Measurements from ENCODE around the gene AP4S1. TPM values are rescaled to one million over a fixed set of nuclear protein-coding genes. Genes with fewer than 3 reads are reported as not detected.

Gene AP4S1
- total and polyA plus RNA-seq, 7 donors: 4.2 to 13.9 (median 6.0) TPM

- no peak for TF ChIP-seq CTCF (IDR thresholded peaks at IDR 0.05)
- intact Hi-C loops (cut with DNase I): loop anchor here (5.0 to 10.0 kb wide), 3 partner anchors 42 to 63 kb away; no protein-coding TSS in a partner anchor
- Histone ChIP-seq H3K9me3 (no peaks in the 10 kb centered on the region), H3K27me3 (ENCODE audit: insufficient read depth in 3 of 3, low read length in 2 of 3) (no peaks in the 10 kb centered on the region), H3K27ac (peak overlapping the region; percentile 100), H3K4me3 (peak overlapping the region; percentile 98), H3K4me1 (peaks cover 29% of the 10 kb centered on the region), H3K36me3 (ENCODE audit: insufficient read depth in 1 of 2, low read depth in 1 of 2) (peaks cover 0 to 33% of the 10 kb centered on the region in 2 donors)
- DNase-seq (no peak), ATAC-seq (peak in 2 of 4 donors; percentile 10 to 38)
- WGBS, 3 donors: 2 to 3% (median 2%) methylated on average over 11 of the region's 11 CpGs
These were observed 677 bp upstream of the AP4S1 start for GRCh38 chr14:31024577-31025366.

- Histone ChIP-seq H3K4me3 (peak within 1 kb of the TSS; percentile 98), H3K36me3 (ENCODE audit: insufficient read depth in 1 of 2, low read depth in 1 of 2) (peaks cover 0 to 20% of the 10 kb centered on the region in 2 donors), H3K27me3 (ENCODE audit: insufficient read depth in 3 of 3, low read length in 2 of 3) (no peaks in the 10 kb centered on the region), H3K27ac (peak within 1 kb of the TSS; percentile 100), H3K9me3 (no peaks in the 10 kb centered on the region), H3K4me1 (peaks cover 29% of the 10 kb centered on the region)
- DNase-seq (no peak), ATAC-seq (no peak)
- intact Hi-C loops (cut with DNase I): loop anchor here (2.0 to 10.0 kb wide), 4 partner anchors 33 to 61 kb away; no protein-coding TSS in a partner anchor
- WGBS, 3 donors: 0 to 1% (median 1%) methylated on average over 7 to 31 of the region's 31 CpGs
- no peak for TF ChIP-seq CTCF (IDR thresholded peaks at IDR 0.05)
These were observed 614 bp downstream of the AP4S1 start, which contains the start of gene STRN3 for GRCh38 chr14:31026077-31026449. Gene STRN3 (minus strand): TSS chr14:31026379. CDS start chr14:31026185, 194 bp downstream.

DNA sequence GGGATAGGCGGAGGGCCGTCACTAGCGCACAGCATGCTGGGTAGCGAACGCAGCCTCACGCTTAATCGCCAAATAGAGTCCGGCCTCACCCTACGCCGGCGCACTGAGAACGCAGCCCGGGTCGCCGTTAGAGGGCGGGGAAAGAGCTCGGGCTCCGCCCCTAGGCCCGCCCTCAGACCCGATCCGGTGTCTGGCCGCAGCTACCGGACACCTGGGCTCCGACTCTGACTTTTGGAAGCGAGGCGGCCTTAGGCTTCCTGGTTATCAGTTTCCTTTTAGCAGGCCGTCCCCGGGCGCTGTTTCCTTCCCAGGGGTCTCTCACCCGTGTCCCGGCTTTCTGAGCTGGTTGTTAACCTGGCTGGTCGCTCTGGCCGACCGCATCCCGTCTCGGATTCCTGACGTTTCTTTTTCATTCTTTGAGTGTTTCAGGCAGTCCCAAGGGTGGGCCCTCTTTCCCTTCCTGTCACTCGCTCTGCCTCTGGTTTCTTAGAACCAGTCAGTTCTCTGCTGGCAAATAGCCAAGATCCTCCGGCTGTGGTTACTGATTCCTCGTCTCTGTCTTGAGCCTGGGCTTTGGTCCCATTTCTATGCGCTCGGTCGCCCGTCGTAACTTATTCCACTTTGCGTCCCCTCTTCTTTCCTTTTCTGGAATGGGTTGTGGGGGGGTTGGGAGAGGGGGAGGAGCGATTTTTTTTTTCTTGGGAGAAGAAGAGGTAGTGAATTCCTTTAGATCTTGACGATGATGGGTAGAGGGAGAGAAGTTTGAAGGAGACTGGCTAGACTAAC, 1.2 kb downstream of the AP4S1 start:
- 0 to 1% (median 0%) methylated on average over 48 of the region's 48 CpGs for WGBS, 3 donors
- intact Hi-C loops (cut with DNase I): loop anchor here (2.0 to 10.0 kb wide), 4 partner anchors 32 to 61 kb away; no protein-coding TSS in a partner anchor
- peaks cover 25% of the 10 kb centered on the region for H3K4me1 ChIP-seq
- DNase-seq (peak; percentile 96 to 98), ATAC-seq (peak; percentile 93 to 98 (median 96))
- H3K27ac ChIP-seq: peak overlapping the region; percentile 100
- peaks cover 0 to 14% of the 10 kb centered on the region in 2 donors for H3K36me3 ChIP-seq (ENCODE audit: insufficient read depth in 1 of 2, low read depth in 1 of 2)
- TF ChIP-seq CTCF (IDR thresholded peaks at IDR 0.05): no peak
- peak overlapping the region; percentile 98 for H3K4me3 ChIP-seq
- H3K27me3 ChIP-seq (ENCODE audit: insufficient read depth in 3 of 3, low read length in 2 of 3): no peaks in the 10 kb centered on the region
- H3K9me3 ChIP-seq: no peaks in the 10 kb centered on the region

GRCh38 chr14:31027847-31028246, 2.4 kb downstream of the AP4S1 start:
- WGBS, 3 donors: 98% methylated on average over 1 of the region's 1 CpG
- intact Hi-C loops (cut with DNase I): loop anchor here (2.0 to 10.0 kb wide), 4 partner anchors 31 to 59 kb away; no protein-coding TSS in a partner anchor
- peak overlapping the region; percentile 100 for H3K27ac ChIP-seq
- TF ChIP-seq CTCF (IDR thresholded peaks at IDR 0.05): no peak
- H3K27me3 ChIP-seq (ENCODE audit: insufficient read depth in 3 of 3, low read length in 2 of 3): no peaks in the 10 kb centered on the region
- peaks cover 16% of the 10 kb centered on the region for H3K4me1 ChIP-seq
- peak overlapping the region; percentile 98 for H3K4me3 ChIP-seq
- no peaks in the 10 kb centered on the region for H3K9me3 ChIP-seq
- ATAC-seq (no peak), DNase-seq (no peak)
- H3K36me3 ChIP-seq (ENCODE audit: insufficient read depth in 1 of 2, low read depth in 1 of 2): peaks cover 0 to 2% of the 10 kb centered on the region in 2 donors
